Lower leg skin (tissue), 4 donors: ENCODE data around the gene TAPT1. TPM values are rescaled to one million over a fixed set of nuclear protein-coding genes. Genes with fewer than 3 reads are reported as not detected.

Experiments used
- DNase-seq, 2 donors: peaks; one replicate each; pipeline ENCODE4 v3.0.0-alpha.2; 2019; ENCODE audit warnings: low spot score in 2 of 2
- H3K4me3 ChIP-seq: fragments of 200-600 bp; sonication (generic); 2 replicates; pipeline ENCODE4 v1.5.1; 2017; ENCODE audit warnings: mild to moderate bottlenecking, low read depth; ENCODE audit not compliant: poor library complexity, severe bottlenecking
- POLR2A ChIP-seq, 2 donors: fragments of 450-650 bp; IDR thresholded peaks; one replicate each; pipeline ENCODE4 v1.6.1; 2016 to 2017; ENCODE audit warnings: antibody characterized with exemption in 2 of 2, mild to moderate bottlenecking in 1 of 2, moderate library complexity in 1 of 2
- WGBS, 2 donors: methylation state at CpG; one replicate each; pipeline ENCODE4 v1.1.5; 2018; 5-methylcytosine and 5-hydroxymethylcytosine counted together
- intact Hi-C: fragments of 100-400 bp; cut with DNase I; formaldehyde crosslinking; loops from one replicate; pipeline ENCODE4 v1.15.0; 2023; ENCODE audit warnings: low total_unique reads
- total RNA-seq, 4 donors: library from RNA; depleted of rRNA; stranded (reverse); fragments of >200 nt; gene quantifications; one replicate each; pipeline ENCODE4 v1.1.0, GENCODE V29; 2016
- TF ChIP-seq, protein P1 (sequence below), 3 donors: fragments of 450-650 bp; IDR thresholded peaks; one replicate each; pipeline ENCODE4 v1.5.1; 2016; ENCODE audit warnings: antibody characterized with exemption in 3 of 3, mild to moderate bottlenecking in 3 of 3, moderate library complexity in 2 of 3

Gene TAPT1
- total RNA-seq, 4 donors from 2014 or later = 10.5 to 31.0 (median 18.7) TPM

DNA sequence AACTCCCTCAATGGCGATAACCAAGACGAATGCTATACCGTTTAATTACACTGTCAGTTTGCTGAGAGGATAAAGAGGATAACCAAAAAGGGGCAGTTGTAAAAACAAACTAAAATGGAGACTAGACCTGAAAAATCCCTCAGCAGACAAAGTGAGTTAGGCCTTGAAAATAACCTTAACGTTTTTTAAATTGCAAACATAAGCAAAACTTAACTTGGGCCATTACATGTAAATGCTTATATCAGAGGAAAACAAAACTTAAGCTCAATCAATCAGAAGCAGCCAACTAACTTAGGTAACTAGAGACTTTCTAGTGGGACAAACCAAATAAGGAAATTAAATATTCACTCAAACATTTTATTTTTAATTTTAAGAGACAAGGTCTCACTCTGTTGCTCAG, 17.0 kb upstream of the TAPT1 start:
- intact Hi-C loops = no loop called here
- no peak overlapping the region for H3K4me3 ChIP-seq
- TF ChIP-seq, protein P1, sequence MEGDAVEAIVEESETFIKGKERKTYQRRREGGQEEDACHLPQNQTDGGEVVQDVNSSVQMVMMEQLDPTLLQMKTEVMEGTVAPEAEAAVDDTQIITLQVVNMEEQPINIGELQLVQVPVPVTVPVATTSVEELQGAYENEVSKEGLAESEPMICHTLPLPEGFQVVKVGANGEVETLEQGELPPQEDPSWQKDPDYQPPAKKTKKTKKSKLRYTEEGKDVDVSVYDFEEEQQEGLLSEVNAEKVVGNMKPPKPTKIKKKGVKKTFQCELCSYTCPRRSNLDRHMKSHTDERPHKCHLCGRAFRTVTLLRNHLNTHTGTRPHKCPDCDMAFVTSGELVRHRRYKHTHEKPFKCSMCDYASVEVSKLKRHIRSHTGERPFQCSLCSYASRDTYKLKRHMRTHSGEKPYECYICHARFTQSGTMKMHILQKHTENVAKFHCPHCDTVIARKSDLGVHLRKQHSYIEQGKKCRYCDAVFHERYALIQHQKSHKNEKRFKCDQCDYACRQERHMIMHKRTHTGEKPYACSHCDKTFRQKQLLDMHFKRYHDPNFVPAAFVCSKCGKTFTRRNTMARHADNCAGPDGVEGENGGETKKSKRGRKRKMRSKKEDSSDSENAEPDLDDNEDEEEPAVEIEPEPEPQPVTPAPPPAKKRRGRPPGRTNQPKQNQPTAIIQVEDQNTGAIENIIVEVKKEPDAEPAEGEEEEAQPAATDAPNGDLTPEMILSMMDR (IDR thresholded peaks at IDR 0.05) = no peak
- TF ChIP-seq POLR2A (IDR thresholded peaks at IDR 0.05) = no peak
- 92 to 95% methylated on average over 4 of the region's 4 CpGs for WGBS, 2 donors
- DNase-seq = no peak

DNA sequence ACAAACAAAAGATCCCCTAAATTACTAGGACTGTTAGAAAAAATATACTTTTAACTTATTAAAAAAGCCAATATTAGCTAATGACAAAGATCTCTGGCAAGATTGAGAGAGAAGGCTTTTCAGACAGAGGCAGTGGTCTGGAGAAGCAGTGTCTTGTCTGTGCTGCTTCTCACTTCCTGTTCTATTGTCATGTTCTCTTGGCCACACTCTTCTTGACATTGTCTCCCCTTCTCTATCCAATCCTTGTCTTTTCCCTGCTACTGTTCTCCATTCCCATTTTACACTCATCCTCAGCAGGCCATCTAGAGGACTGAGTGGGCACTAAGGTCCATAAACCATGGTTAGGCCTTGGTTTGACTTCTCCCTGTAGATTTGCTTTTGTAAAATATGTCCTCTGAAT, 14.0 kb upstream of the TAPT1 start:
- no peak for DNase-seq
- TF ChIP-seq, protein P1 (IDR thresholded peaks at IDR 0.05) = no peak
- no peak for TF ChIP-seq POLR2A (IDR thresholded peaks at IDR 0.05)
- intact Hi-C loops = no loop called here
- H3K4me3 ChIP-seq = no peak overlapping the region

DNA sequence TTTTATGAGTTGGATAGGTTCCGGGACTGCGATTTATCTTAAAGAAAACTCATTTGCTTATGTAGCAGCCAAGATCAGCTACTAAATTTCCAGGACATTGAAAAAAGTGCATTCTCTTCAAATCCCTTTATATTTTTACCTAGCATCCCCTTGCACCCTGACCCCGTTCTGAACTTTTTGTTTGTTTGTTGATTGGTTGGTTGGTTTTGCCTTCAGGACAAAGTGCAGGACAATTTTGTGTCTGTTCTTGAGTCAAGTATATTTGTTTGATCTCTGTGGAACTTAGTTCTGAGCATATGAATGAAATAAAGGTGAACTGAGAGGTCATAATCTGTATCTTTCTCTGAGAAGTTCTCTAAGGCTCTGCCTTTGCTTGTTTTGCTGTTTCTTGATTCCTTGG, 12.8 kb upstream of the TAPT1 start:
- DNase-seq = no peak
- no peak for TF ChIP-seq POLR2A (IDR thresholded peaks at IDR 0.05)
- TF ChIP-seq, protein P1 (IDR thresholded peaks at IDR 0.05) = no peak
- H3K4me3 ChIP-seq = no peak overlapping the region
- intact Hi-C loops = no loop called here
- WGBS, 2 donors = 94% methylated on average over 3 of the region's 3 CpGs

GRCh38 chr4:16238327-16238726, 12.1 kb upstream of the TAPT1 start:
- DNase-seq = no peak
- WGBS, 2 donors = 90 to 97% methylated on average over 3 of the region's 3 CpGs
- intact Hi-C loops = no loop called here
- no peak overlapping the region for H3K4me3 ChIP-seq
- no peak for TF ChIP-seq POLR2A (IDR thresholded peaks at IDR 0.05)
- TF ChIP-seq, protein P1 (IDR thresholded peaks at IDR 0.05) = no peak

- intact Hi-C loops = no loop called here
- H3K4me3 ChIP-seq = no peak overlapping the region
- WGBS, 2 donors = 90 to 92% methylated on average over 7 of the region's 7 CpGs
- TF ChIP-seq, protein P1 (IDR thresholded peaks at IDR 0.05) = no peak
- TF ChIP-seq POLR2A (IDR thresholded peaks at IDR 0.05) = no peak
- DNase-seq = no peak
Observed at GRCh38 chr4:16237715-16238114, 11.4 kb upstream of the TAPT1 start.

DNA sequence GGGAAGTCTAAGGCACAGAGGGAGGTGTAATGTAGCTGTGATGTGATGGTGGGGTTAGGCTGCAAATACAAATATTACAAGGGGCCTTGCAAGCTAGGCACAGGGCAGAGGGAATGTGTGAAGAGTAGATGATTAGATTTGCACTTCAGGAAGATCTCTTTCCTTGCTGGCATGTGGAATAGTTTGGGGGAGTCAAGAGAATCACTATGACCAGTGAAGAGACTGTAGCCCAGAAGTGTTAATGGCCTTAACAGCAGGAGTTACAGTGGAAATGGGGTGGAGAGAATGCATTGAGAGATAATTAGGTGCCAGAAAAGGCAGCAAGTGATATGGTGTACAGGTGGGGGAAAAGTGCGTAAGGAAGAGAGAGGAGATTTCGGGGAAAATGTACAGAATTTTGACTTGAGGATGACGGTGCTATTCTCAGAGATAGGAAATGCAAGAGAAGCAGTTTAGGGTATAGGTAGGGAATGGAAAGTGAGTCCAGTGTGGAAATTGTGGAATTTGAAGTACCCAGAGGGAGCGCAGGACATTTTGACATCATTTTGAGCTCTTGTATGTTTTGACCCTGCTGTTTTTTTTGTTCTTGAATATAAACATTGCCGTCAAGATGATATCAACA, 10.2 kb upstream of the TAPT1 start:
- TF ChIP-seq POLR2A (IDR thresholded peaks at IDR 0.05) = no peak
- TF ChIP-seq, protein P1 (IDR thresholded peaks at IDR 0.05) = no peak
- intact Hi-C loops = no loop called here
- no peak overlapping the region for H3K4me3 ChIP-seq
- whole genome bisulfite sequencing, 2 donors = 94 to 96% methylated on average over 5 of the region's 5 CpGs
- DNase-seq = no peak
